ENCODE data around the gene LCE2C.

LCE2C gene

GRCh38 chr1:152645146-152645545 is 29.9 kb upstream of the LCE2C start:
- H3K27ac ChIP-seq (ENCODE audit: poor library complexity, severe bottlenecking) = no peak overlapping the region

GRCh38 chr1:152646656-152647055 is 28.4 kb upstream of the LCE2C start:
- H3K9me3 ChIP-seq (ENCODE audit: severe bottlenecking) = no peaks in the 10 kb centered on the region
- no peaks in the 10 kb centered on the region for H3K27me3 ChIP-seq (ENCODE audit: insufficient read depth, poor library complexity, severe bottlenecking)
- ATAC-seq (ENCODE audit: low read depth) (no peak), DNase-seq (ENCODE audit: low spot score) (no peak)
- no peak for TF ChIP-seq CTCF (IDR thresholded peaks at IDR 0.05; ENCODE audit: poor library complexity, severe bottlenecking)
- H3K36me3 ChIP-seq (ENCODE audit: low read depth) = no peaks in the 10 kb centered on the region
- no peak overlapping the region for H3K4me3 ChIP-seq (ENCODE audit: severe bottlenecking)
- H3K4me1 ChIP-seq (ENCODE audit: insufficient read depth, poor library complexity, severe bottlenecking) = no peaks in the 10 kb centered on the region
- no peak overlapping the region for H3K27ac ChIP-seq (ENCODE audit: poor library complexity, severe bottlenecking)

More at GRCh38 chr1:152645146-152645545, 29.9 kb upstream of the LCE2C start:
- no peak overlapping the region for H3K4me3 ChIP-seq (ENCODE audit: severe bottlenecking)
- no peaks in the 10 kb centered on the region for H3K4me1 ChIP-seq (ENCODE audit: insufficient read depth, poor library complexity, severe bottlenecking)
- H3K36me3 ChIP-seq (ENCODE audit: low read depth) = no peaks in the 10 kb centered on the region
- no peaks in the 10 kb centered on the region for H3K27me3 ChIP-seq (ENCODE audit: insufficient read depth, poor library complexity, severe bottlenecking)
- no peaks in the 10 kb centered on the region for H3K9me3 ChIP-seq (ENCODE audit: severe bottlenecking)
- no peak for TF ChIP-seq CTCF (IDR thresholded peaks at IDR 0.05; ENCODE audit: poor library complexity, severe bottlenecking)
- DNase-seq (ENCODE audit: low spot score) = no peak
- no peak for ATAC-seq (ENCODE audit: low read depth)

GRCh38 chr1:152654110-152654509 is 21.0 kb upstream of the LCE2C start:
- peak; percentile 68 for ATAC-seq (ENCODE audit: low read depth)
- no peak overlapping the region for H3K4me3 ChIP-seq (ENCODE audit: severe bottlenecking)
- H3K9me3 ChIP-seq (ENCODE audit: severe bottlenecking) = no peaks in the 10 kb centered on the region
- H3K27me3 ChIP-seq (ENCODE audit: insufficient read depth, poor library complexity, severe bottlenecking) = no peaks in the 10 kb centered on the region
- H3K27ac ChIP-seq (ENCODE audit: poor library complexity, severe bottlenecking) = no peak overlapping the region
- H3K36me3 ChIP-seq (ENCODE audit: low read depth) = no peaks in the 10 kb centered on the region
- TF ChIP-seq CTCF (IDR thresholded peaks at IDR 0.05; ENCODE audit: poor library complexity, severe bottlenecking) = peak; percentile 90
- H3K4me1 ChIP-seq (ENCODE audit: insufficient read depth, poor library complexity, severe bottlenecking) = no peaks in the 10 kb centered on the region
- no peak for DNase-seq (ENCODE audit: low spot score)

- no peak for TF ChIP-seq CTCF (IDR thresholded peaks at IDR 0.05; ENCODE audit: poor library complexity, severe bottlenecking)
- H3K27ac ChIP-seq (ENCODE audit: poor library complexity, severe bottlenecking) = no peak overlapping the region
- no peak for DNase-seq (ENCODE audit: low spot score)
- H3K36me3 ChIP-seq (ENCODE audit: low read depth) = no peaks in the 10 kb centered on the region
- H3K4me1 ChIP-seq (ENCODE audit: insufficient read depth, poor library complexity, severe bottlenecking) = no peaks in the 10 kb centered on the region
- no peak for ATAC-seq (ENCODE audit: low read depth)
- H3K9me3 ChIP-seq (ENCODE audit: severe bottlenecking) = no peaks in the 10 kb centered on the region
- H3K4me3 ChIP-seq (ENCODE audit: severe bottlenecking) = no peak overlapping the region
- H3K27me3 ChIP-seq (ENCODE audit: insufficient read depth, poor library complexity, severe bottlenecking) = no peaks in the 10 kb centered on the region
Observed at GRCh38 chr1:152656459-152656858, 18.6 kb upstream of the LCE2C start.

GRCh38 chr1:152657677-152658076 is 17.4 kb upstream of the LCE2C start:
- H3K4me3 ChIP-seq (ENCODE audit: severe bottlenecking) = no peak overlapping the region
- TF ChIP-seq CTCF (IDR thresholded peaks at IDR 0.05; ENCODE audit: poor library complexity, severe bottlenecking) = no peak
- H3K36me3 ChIP-seq (ENCODE audit: low read depth) = no peaks in the 10 kb centered on the region
- no peak for DNase-seq (ENCODE audit: low spot score)
- no peak overlapping the region for H3K27ac ChIP-seq (ENCODE audit: poor library complexity, severe bottlenecking)
- no peak for ATAC-seq (ENCODE audit: low read depth)
- no peaks in the 10 kb centered on the region for H3K27me3 ChIP-seq (ENCODE audit: insufficient read depth, poor library complexity, severe bottlenecking)
- H3K9me3 ChIP-seq (ENCODE audit: severe bottlenecking) = no peaks in the 10 kb centered on the region
- no peaks in the 10 kb centered on the region for H3K4me1 ChIP-seq (ENCODE audit: insufficient read depth, poor library complexity, severe bottlenecking)

All from RWPE2 (cell line).